GM21515 (cell line): ENCODE results near the gene DTWD2.

Experiments
- ATAC-seq: cut with Tn5 transposase; IDR thresholded peaks from one replicate; pipeline ENCODE4 v1.9.1; 2021; ENCODE audit not compliant: unreplicated experiment

The DTWD2 gene

DNA sequence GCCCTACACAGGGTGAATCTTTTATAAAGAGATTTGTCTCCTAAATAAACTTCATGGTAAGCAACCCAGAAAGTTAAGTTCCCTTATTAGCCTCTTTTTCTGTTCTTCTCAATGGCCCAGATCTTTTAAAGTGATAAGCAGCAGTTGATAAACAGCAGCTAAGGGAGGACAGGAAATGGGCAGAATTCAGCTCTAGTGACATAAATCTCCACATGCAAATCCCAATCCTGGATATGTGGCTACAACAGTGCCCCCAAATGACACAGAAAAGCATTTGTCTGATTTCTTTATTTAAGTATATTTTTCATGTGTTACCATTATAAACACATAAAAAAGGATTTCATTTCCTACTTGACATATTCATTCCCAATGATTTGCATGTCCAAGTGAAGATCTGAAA lies 199.0 kb downstream of the DTWD2 start:
- no peak for ATAC-seq

DNA sequence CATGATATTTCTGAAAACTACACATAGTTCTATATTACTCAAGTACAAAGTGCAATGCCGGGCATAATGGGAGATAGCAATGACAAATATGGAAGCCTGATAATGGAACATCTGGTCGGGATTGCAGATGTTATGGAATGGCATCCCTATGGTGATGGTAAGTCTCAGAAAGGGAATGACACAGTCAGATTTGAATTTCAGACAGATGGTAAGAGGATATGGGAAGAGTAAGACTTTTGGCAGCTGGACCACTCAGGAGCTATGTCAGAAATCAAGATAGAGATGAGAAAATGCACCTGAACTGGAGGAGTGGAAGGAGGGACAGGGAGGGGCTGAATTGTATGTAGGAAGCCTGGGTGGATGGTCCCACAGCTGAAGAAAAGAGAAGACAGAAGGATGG lies 200.0 kb downstream of the DTWD2 start:
- no peak for ATAC-seq
